Endothelial cell (in vitro differentiated cells): ENCODE results near the gene VWA1. TPM values are rescaled to one million over a fixed set of nuclear protein-coding genes. Genes with fewer than 3 reads are reported as not detected.
A peak's percentile ranks its signal among the peaks of the same experiment; 100 is the strongest.

Source experiments
- DNase-seq: peaks from one replicate; pipeline ENCODE4 v3.0.0; 2021; ENCODE audit warnings: low spot score
- H3K27ac Mint-ChIP-seq: one replicate; pipeline ENCODE4 v1.8.0; 2021; ENCODE audit warnings: mixed read lengths, inconsistent platforms; ENCODE audit not compliant: unreplicated experiment
- H3K27me3 Mint-ChIP-seq: one replicate; pipeline ENCODE4 v1.8.0; 2021; ENCODE audit warnings: mild to moderate bottlenecking, moderate library complexity, mixed read lengths, inconsistent platforms; ENCODE audit not compliant: unreplicated experiment
- H3K36me3 Mint-ChIP-seq: one replicate; pipeline ENCODE4 v1.8.0; 2021; ENCODE audit warnings: mild to moderate bottlenecking, low read depth, mixed read lengths, inconsistent platforms; ENCODE audit not compliant: unreplicated experiment
- H3K4me1 Mint-ChIP-seq: one replicate; pipeline ENCODE4 v1.8.0; 2021; ENCODE audit warnings: mild to moderate bottlenecking, mixed read lengths, inconsistent platforms; ENCODE audit not compliant: unreplicated experiment
- H3K4me3 Mint-ChIP-seq: one replicate; pipeline ENCODE4 v1.8.0; 2021; ENCODE audit warnings: mild to moderate bottlenecking, mixed read lengths, inconsistent platforms; ENCODE audit not compliant: unreplicated experiment
- H3K9me3 Mint-ChIP-seq: one replicate; pipeline ENCODE4 v1.8.0; 2021; ENCODE audit warnings: mixed read lengths, inconsistent platforms; ENCODE audit not compliant: unreplicated experiment
- total RNA-seq: library from RNA; stranded (reverse); fragmentation: NEBNext Ultra II Directional; extraction: Animal tissue kit (Norgen Biotek cat#: 25700); gene quantifications from one replicate; pipeline ENCODE4 v1.2.1, GENCODE V29; 2021; ENCODE audit not compliant: unreplicated experiment
- TF ChIP-seq, protein P1 (sequence below): fragments of 200-600 bp; sonication (generic); IDR thresholded peaks from one replicate; pipeline ENCODE4 v1.5.0; 2021; ENCODE audit warnings: antibody characterized with exemption; ENCODE audit not compliant: unreplicated experiment

Gene VWA1
- total RNA-seq, 1 donor from 2014 or later: 34.2 TPM

DNA sequence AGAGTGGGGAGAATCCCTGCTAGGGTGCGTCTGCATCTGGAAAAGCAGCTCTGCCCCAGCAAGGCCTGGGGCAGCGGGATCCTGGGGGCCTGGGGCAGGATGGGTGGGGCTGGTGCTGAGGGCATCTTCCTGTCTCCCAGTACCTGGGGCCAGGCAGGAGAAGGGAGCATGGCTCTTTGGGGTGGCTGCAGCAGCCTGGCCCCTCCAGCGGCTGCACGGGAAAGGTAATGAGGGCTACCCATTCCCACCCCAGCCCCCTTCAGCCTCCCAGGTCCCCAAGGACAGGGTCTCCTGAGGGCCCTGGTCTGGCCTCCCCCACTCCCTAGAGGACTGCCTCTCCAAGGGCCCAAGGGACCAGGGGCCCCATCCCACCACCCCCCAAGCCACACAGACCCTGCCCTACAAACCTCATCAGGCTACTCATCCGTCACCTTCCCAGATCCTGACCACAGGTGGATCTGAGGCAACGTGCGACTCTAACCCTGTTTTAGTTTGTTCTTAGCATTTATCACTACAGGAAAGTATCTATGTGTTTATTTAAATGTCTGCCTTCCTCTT, 13.5 kb upstream of the VWA1 start:
- H3K9me3 Mint-ChIP-seq: no peaks in the 10 kb centered on the region
- TF ChIP-seq, protein P1, sequence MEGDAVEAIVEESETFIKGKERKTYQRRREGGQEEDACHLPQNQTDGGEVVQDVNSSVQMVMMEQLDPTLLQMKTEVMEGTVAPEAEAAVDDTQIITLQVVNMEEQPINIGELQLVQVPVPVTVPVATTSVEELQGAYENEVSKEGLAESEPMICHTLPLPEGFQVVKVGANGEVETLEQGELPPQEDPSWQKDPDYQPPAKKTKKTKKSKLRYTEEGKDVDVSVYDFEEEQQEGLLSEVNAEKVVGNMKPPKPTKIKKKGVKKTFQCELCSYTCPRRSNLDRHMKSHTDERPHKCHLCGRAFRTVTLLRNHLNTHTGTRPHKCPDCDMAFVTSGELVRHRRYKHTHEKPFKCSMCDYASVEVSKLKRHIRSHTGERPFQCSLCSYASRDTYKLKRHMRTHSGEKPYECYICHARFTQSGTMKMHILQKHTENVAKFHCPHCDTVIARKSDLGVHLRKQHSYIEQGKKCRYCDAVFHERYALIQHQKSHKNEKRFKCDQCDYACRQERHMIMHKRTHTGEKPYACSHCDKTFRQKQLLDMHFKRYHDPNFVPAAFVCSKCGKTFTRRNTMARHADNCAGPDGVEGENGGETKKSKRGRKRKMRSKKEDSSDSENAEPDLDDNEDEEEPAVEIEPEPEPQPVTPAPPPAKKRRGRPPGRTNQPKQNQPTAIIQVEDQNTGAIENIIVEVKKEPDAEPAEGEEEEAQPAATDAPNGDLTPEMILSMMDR: no peak
- peaks cover 12% of the 10 kb centered on the region for H3K4me1 Mint-ChIP-seq
- no peak overlapping the region for H3K4me3 Mint-ChIP-seq
- H3K27ac Mint-ChIP-seq: no peak overlapping the region
- H3K27me3 Mint-ChIP-seq: peaks cover 9% of the 10 kb centered on the region
- H3K36me3 Mint-ChIP-seq: peaks cover 4% of the 10 kb centered on the region
- no peak for DNase-seq

DNA sequence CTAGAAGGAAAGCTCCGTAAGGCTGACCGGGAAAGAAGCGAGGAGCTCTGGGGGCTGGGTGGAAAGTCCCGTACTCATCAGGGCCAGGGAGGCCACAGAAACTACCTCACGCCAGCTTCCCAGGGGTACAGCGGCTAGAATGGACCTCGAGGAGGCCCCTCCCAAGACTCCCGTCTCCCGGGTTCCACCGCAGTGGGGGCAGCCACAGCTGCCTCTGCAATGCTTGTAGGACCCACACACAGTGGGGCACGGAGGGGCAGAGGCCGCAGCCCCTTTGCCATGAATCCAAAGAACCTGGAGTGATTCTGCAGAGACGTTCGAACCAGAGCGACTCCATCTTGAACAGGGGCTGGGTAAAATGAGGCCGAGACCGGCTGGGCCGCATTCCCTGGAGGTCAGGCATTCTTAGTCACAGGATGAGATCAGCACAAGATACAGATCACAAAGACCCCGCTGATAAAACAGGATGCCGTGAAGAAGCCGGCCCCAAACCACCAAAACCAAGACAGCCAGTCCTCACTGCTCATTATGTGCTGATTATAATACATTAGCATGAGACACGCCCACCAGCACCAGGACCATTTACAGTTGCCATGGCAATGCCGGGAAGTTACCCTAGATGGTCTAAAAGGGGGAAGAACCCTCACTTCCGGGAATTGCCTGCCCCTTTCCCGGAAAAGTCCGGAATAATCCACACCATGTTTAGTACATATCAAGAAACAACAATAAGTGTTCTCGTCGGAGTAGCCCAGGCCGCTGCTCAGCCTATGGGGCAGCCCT, 12.8 kb upstream of the VWA1 start:
- peak overlapping the region; percentile 42 for H3K27ac Mint-ChIP-seq
- no peak overlapping the region for H3K4me3 Mint-ChIP-seq

GRCh38 chr1:1423245-1423597, 12.3 kb upstream of the VWA1 start:
- Mint-ChIP-seq H3K27me3 (peaks cover 8% of the 10 kb centered on the region), H3K27ac (no peak overlapping the region), H3K4me3 (no peak overlapping the region), H3K4me1 (peaks cover 12% of the 10 kb centered on the region), H3K9me3 (no peaks in the 10 kb centered on the region), H3K36me3 (peaks cover 5% of the 10 kb centered on the region)
- DNase-seq: no peak
- TF ChIP-seq, protein P1: no peak

More for the DNA sequence above, 12.8 kb upstream of the VWA1 start:
- Mint-ChIP-seq H3K4me1 (peaks cover 12% of the 10 kb centered on the region), H3K36me3 (peaks cover 4% of the 10 kb centered on the region), H3K9me3 (no peaks in the 10 kb centered on the region), H3K27me3 (peaks cover 9% of the 10 kb centered on the region)
- TF ChIP-seq, protein P1: no peak
- DNase-seq: no peak

GRCh38 chr1:1424707-1425106, 10.8 kb upstream of the VWA1 start:
- Mint-ChIP-seq H3K9me3 (no peaks in the 10 kb centered on the region), H3K27ac (peak overlapping the region; percentile 36), H3K27me3 (peaks cover 12% of the 10 kb centered on the region), H3K36me3 (peaks cover 9% of the 10 kb centered on the region), H3K4me3 (no peak overlapping the region), H3K4me1 (peaks cover 19% of the 10 kb centered on the region)
- no peak for DNase-seq
- TF ChIP-seq, protein P1: no peak

DNA sequence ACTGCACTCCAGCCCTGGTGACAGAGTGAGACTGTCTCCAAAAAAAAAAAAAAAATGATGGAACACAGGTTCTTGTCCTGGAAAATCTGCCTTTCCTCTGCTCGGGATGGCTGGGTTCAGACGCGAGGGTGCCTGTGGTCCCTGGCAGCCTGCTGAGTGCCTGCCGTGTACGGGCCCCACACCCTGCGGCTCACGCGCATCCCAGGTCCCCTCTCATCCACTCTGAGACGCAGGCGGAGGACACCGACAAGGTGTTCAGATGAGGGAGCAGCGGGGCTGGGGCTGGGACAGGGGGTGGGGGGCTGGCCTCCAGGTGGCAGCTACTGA, 10.1 kb upstream of the VWA1 start:
- no peaks in the 10 kb centered on the region for H3K9me3 Mint-ChIP-seq
- no peak overlapping the region for H3K27ac Mint-ChIP-seq
- peaks cover 24% of the 10 kb centered on the region for H3K4me1 Mint-ChIP-seq
- TF ChIP-seq, protein P1: no peak
- no peak overlapping the region for H3K4me3 Mint-ChIP-seq
- peaks cover 9% of the 10 kb centered on the region for H3K36me3 Mint-ChIP-seq
- DNase-seq: no peak
- peaks cover 18% of the 10 kb centered on the region for H3K27me3 Mint-ChIP-seq
